ENCODE results near the gene RNASE9.
A peak's percentile ranks its signal among the peaks of the same experiment; 100 is the strongest.

- TF ChIP-seq, protein P1, sequence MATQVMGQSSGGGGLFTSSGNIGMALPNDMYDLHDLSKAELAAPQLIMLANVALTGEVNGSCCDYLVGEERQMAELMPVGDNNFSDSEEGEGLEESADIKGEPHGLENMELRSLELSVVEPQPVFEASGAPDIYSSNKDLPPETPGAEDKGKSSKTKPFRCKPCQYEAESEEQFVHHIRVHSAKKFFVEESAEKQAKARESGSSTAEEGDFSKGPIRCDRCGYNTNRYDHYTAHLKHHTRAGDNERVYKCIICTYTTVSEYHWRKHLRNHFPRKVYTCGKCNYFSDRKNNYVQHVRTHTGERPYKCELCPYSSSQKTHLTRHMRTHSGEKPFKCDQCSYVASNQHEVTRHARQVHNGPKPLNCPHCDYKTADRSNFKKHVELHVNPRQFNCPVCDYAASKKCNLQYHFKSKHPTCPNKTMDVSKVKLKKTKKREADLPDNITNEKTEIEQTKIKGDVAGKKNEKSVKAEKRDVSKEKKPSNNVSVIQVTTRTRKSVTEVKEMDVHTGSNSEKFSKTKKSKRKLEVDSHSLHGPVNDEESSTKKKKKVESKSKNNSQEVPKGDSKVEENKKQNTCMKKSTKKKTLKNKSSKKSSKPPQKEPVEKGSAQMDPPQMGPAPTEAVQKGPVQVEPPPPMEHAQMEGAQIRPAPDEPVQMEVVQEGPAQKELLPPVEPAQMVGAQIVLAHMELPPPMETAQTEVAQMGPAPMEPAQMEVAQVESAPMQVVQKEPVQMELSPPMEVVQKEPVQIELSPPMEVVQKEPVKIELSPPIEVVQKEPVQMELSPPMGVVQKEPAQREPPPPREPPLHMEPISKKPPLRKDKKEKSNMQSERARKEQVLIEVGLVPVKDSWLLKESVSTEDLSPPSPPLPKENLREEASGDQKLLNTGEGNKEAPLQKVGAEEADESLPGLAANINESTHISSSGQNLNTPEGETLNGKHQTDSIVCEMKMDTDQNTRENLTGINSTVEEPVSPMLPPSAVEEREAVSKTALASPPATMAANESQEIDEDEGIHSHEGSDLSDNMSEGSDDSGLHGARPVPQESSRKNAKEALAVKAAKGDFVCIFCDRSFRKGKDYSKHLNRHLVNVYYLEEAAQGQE (IDR thresholded peaks at IDR 0.05; ENCODE audit: insufficient replicate concordance, low read depth), result no peak
- TF ChIP-seq, protein P2, sequence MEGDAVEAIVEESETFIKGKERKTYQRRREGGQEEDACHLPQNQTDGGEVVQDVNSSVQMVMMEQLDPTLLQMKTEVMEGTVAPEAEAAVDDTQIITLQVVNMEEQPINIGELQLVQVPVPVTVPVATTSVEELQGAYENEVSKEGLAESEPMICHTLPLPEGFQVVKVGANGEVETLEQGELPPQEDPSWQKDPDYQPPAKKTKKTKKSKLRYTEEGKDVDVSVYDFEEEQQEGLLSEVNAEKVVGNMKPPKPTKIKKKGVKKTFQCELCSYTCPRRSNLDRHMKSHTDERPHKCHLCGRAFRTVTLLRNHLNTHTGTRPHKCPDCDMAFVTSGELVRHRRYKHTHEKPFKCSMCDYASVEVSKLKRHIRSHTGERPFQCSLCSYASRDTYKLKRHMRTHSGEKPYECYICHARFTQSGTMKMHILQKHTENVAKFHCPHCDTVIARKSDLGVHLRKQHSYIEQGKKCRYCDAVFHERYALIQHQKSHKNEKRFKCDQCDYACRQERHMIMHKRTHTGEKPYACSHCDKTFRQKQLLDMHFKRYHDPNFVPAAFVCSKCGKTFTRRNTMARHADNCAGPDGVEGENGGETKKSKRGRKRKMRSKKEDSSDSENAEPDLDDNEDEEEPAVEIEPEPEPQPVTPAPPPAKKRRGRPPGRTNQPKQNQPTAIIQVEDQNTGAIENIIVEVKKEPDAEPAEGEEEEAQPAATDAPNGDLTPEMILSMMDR (IDR thresholded peaks at IDR 0.05; ENCODE audit: insufficient read depth, low read length), result peak; percentile 66
- TF ChIP-seq GABPA (IDR thresholded peaks at IDR 0.05; ENCODE audit: low read depth) (no peak), POLR2AphosphoS5 (IDR thresholded peaks at IDR 0.05; ENCODE audit: low read depth) (no peak)
These were observed 48.6 kb upstream of the RNASE9 start for GRCh38 chr14:20609215-20610001.
